ENCODE data around the gene PPIE. TPM values are rescaled to one million over a fixed set of nuclear protein-coding genes. Genes with fewer than 3 reads are reported as not detected.

PPIE gene
- total RNA-seq, 4 donors from 2014 or later = 30.3 to 42.0 (median 37.9) TPM

DNA sequence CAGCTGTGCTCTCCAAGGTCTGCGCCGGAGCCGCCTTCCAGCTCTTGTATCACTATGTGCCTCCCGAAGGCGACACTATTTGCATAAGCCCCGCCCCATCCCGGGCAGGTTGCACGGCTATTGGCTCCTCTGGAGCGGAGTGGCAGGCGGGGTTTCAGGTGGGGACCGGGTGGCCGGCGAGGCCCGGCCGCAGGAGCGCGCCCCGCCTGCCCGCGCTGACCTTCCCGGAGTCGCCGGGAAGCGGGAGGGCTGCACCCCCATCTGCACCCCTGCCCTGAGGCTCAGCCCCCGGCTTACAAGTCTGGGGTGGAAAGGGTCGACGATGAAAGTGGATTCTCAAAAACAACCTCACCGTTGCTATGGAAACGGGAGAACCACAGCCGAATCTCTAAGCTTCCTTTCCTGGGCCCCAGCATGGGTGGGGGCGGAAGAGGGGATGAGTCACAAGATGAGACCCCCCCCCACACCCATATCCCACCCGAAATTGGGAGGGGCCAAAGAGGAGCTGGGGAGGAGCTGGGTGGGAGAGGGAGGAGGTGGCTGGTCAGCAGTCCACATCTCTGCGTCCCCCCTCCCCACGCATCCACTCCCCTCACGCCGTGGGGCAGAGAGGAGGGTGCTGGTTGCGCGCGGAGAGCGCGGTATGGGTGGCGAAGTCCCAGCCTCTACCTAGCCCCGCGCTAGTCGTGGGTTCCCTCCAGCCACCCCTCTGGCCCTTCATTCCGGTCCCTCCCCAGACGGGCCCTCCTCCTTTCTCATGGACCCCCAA, 47.1 kb upstream of the PPIE start, which contains the start of gene HPCAL4:
Gene HPCAL4, minus strand, starts transcription at position 51 of the 769 bp plus-strand sequence. CDS start 6,830 bp downstream, outside the sequence.
- no peaks in the 10 kb centered on the region for H3K36me3 ChIP-seq
- H3K4me1 ChIP-seq = peaks cover 13 to 23% (median 21%) of the 10 kb centered on the region in 4 donors
- intact Hi-C loops (cut with DNase I) = no loop called here
- peak within 1 kb of the TSS; percentile 46 to 62 (median 48) for H3K4me3 ChIP-seq
- no peak for TF ChIP-seq EP300 (IDR thresholded peaks at IDR 0.05)
- TF ChIP-seq POLR2AphosphoS5 (IDR thresholded peaks at IDR 0.05) = peak in 1 of 2 donors; percentile 49
- H3K9me3 ChIP-seq = no peaks in the 10 kb centered on the region
- peaks cover 0 to 83% (median 38%) of the 10 kb centered on the region in 4 donors for H3K27me3 ChIP-seq
- 1% methylated on average over 13 of the region's 47 CpGs for WGBS
- peak; percentile 94 for DNase-seq (ENCODE audit: extremely low spot score)
- H3K27ac ChIP-seq (replicated peaks in 1 of 4) = no peak within 1 kb of the TSS

DNA sequence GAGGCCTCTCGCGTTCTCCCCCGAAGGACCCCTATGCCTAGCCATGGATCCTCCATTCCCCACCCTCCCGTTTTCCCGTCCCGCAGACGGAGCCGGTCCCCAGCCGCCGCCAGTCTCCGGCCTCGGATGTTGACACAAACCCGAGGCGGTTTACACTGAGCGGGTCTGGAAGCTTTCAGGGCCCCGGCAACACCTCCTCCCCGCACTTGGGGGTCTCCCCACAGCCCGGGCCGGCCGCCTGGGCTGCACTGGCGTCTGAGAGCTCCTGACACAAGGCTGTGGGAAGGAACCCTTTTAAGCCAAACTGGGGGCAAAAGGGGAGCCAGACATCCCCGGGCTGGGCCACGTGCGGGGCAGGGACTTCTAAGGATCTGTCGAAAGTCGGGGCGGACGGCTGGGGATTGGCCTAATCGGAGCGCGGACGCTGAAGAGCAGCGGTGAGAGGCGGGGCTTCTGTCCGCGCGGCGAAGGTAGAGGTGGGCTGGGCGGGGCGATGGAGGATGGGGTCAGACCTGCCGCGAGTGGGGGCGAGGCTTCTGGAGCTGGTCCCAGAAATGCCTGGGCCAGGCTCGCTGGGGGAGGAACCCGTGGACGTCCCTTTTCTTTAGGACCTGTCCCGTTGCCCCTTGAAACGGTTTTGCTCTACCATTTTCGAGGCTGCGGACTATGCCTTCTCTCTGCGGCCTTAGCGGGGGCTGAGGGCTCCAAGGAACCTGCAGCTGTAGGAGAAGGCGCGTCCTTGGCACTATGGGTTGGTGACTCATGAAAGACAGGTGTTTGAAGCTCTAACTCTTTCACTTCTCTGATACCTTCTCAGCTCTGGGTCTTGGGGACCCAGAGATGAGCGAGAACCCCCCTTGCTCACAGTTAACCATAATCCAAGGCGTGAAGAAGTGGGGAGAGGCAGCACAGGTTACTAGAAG, 46.3 kb upstream of the PPIE start:
- intact Hi-C loops (cut with DNase I) = no loop called here
- no peaks in the 10 kb centered on the region for H3K9me3 ChIP-seq
- no peak overlapping the region for H3K27ac ChIP-seq (replicated peaks in 1 of 4)
- DNase-seq (ENCODE audit: extremely low spot score) = no peak
- no peaks in the 10 kb centered on the region for H3K36me3 ChIP-seq
- TF ChIP-seq EP300 (IDR thresholded peaks at IDR 0.05) = no peak
- TF ChIP-seq POLR2AphosphoS5 (IDR thresholded peaks at IDR 0.05) = no peak
- TF ChIP-seq, protein P1, sequence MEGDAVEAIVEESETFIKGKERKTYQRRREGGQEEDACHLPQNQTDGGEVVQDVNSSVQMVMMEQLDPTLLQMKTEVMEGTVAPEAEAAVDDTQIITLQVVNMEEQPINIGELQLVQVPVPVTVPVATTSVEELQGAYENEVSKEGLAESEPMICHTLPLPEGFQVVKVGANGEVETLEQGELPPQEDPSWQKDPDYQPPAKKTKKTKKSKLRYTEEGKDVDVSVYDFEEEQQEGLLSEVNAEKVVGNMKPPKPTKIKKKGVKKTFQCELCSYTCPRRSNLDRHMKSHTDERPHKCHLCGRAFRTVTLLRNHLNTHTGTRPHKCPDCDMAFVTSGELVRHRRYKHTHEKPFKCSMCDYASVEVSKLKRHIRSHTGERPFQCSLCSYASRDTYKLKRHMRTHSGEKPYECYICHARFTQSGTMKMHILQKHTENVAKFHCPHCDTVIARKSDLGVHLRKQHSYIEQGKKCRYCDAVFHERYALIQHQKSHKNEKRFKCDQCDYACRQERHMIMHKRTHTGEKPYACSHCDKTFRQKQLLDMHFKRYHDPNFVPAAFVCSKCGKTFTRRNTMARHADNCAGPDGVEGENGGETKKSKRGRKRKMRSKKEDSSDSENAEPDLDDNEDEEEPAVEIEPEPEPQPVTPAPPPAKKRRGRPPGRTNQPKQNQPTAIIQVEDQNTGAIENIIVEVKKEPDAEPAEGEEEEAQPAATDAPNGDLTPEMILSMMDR (IDR thresholded peaks at IDR 0.05) = no peak
- TF ChIP-seq POLR2A (IDR thresholded peaks at IDR 0.05; ENCODE audit: low read depth) = no peak
- peaks cover 13 to 23% (median 21%) of the 10 kb centered on the region in 4 donors for H3K4me1 ChIP-seq
- WGBS = 17% methylated on average over 43 of the region's 56 CpGs
- peak overlapping the region; percentile 46 to 62 (median 48) for H3K4me3 ChIP-seq
- peaks cover 0 to 74% (median 38%) of the 10 kb centered on the region in 4 donors for H3K27me3 ChIP-seq

- no peak for TF ChIP-seq POLR2A (IDR thresholded peaks at IDR 0.05; ENCODE audit: low read depth)
- TF ChIP-seq, protein P1 (IDR thresholded peaks at IDR 0.05) = no peak
- TF ChIP-seq EP300 (IDR thresholded peaks at IDR 0.05) = no peak
- TF ChIP-seq POLR2AphosphoS5 (IDR thresholded peaks at IDR 0.05) = no peak
- intact Hi-C loops (cut with DNase I) = no loop called here
- DNase-seq (ENCODE audit: extremely low spot score) = no peak
- H3K4me3 ChIP-seq = no peak overlapping the region
- 91% methylated on average over 1 of the region's 1 CpG for WGBS
- H3K4me1 ChIP-seq = peaks cover 13 to 23% (median 21%) of the 10 kb centered on the region in 4 donors
- no peaks in the 10 kb centered on the region for H3K36me3 ChIP-seq
- peaks cover 0 to 66% (median 38%) of the 10 kb centered on the region in 4 donors for H3K27me3 ChIP-seq
- H3K27ac ChIP-seq (replicated peaks in 1 of 4) = no peak overlapping the region
- peaks cover 0 to 3% (median 0%) of the 10 kb centered on the region in 4 donors for H3K9me3 ChIP-seq
These were observed 44.7 kb upstream of the PPIE start for GRCh38 chr1:39694026-39694425.

DNA sequence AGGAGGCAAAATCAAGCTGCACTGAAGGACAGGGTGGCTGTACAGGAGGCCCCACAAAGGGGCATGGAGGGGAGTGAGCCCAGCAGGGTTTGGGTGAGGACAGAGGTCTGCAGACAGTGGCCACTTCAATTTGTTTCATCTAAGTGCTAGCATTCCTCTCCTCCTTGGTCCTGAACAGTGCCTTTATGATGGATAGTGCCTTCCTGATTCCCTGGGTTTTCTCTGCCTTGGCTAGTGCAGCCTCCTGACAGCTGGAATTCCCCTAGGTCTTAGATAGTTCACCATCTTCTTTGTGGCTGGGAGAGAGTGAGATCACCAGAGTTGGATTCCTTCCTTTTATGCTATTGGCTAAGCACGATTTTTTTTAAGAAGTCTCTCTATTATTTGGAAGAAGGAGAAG, 43.7 kb upstream of the PPIE start:
- peaks cover 0 to 56% (median 33%) of the 10 kb centered on the region in 4 donors for H3K27me3 ChIP-seq
- intact Hi-C loops (cut with DNase I) = no loop called here
- peaks cover 13 to 23% (median 21%) of the 10 kb centered on the region in 4 donors for H3K4me1 ChIP-seq
- no peaks in the 10 kb centered on the region for H3K36me3 ChIP-seq
- TF ChIP-seq EP300 (IDR thresholded peaks at IDR 0.05) = no peak
- no peak for TF ChIP-seq POLR2A (IDR thresholded peaks at IDR 0.05; ENCODE audit: low read depth)
- TF ChIP-seq, protein P1 (IDR thresholded peaks at IDR 0.05) = no peak
- no peak for TF ChIP-seq POLR2AphosphoS5 (IDR thresholded peaks at IDR 0.05)
- H3K4me3 ChIP-seq = no peak overlapping the region
- 25% methylated on average over 1 of the region's 1 CpG for WGBS
- DNase-seq (ENCODE audit: extremely low spot score) = no peak
- no peak overlapping the region for H3K27ac ChIP-seq (replicated peaks in 1 of 4)
- H3K9me3 ChIP-seq = peaks cover 0 to 3% (median 0%) of the 10 kb centered on the region in 4 donors

Measured in esophagus muscularis mucosa (tissue), 4 donors.